Heart left ventricle (tissue), 16 donors: Measurements from ENCODE around the gene SMPD1. TPM values are rescaled to one million over a fixed set of nuclear protein-coding genes. Genes with fewer than 3 reads are reported as not detected.

Experiments used
- ATAC-seq, 4 donors: fragments of 200-7000 bp; cut with Tn5 transposase; one replicate each; pipeline ENCODE4 v1.9.1; 2020 to 2022; ENCODE audit warnings: moderate library complexity in 4 of 4, mild to moderate bottlenecking in 3 of 4, moderate number of reproducible peaks in 1 of 4
- DNase-seq, 5 donors: peaks; one replicate each; pipeline ENCODE4 v3.0.0-alpha.2; 2020
- H3K27ac ChIP-seq, 12 donors: fragments of 200-600 bp; sonication (generic) in 4 of 12; one replicate each; pipeline versions ENCODE4 v1.5.0 to v1.8.0; 2016 to 2022; ENCODE audit warnings: mild to moderate bottlenecking in 2 of 12
- H3K27me3 ChIP-seq, 9 donors: fragments of 200-600 bp; sonication (generic) in 2 of 9; one replicate each; pipeline versions ENCODE4 v1.5.1 to v1.8.0; 2016 to 2022; ENCODE audit warnings: mild to moderate bottlenecking in 3 of 9
- H3K36me3 ChIP-seq, 9 donors: fragments of 200-600 bp; sonication (generic) in 2 of 9; one replicate each; pipeline versions ENCODE4 v1.5.0 to v1.8.0; 2018 to 2022; ENCODE audit warnings: mild to moderate bottlenecking in 2 of 9
- H3K4me1 ChIP-seq, 12 donors: fragments of 200-600 bp; sonication (generic) in 4 of 12; one replicate each; pipeline versions ENCODE4 v1.5.0 to v1.8.0; 2016 to 2022; ENCODE audit warnings: mild to moderate bottlenecking in 3 of 12
- H3K4me3 ChIP-seq, 12 donors: fragments of 200-600 bp; sonication (generic) in 4 of 12; one replicate each; pipeline versions ENCODE4 v1.5.0 to v1.8.0; 2017 to 2022; ENCODE audit warnings: mild to moderate bottlenecking in 9 of 12, moderate library complexity in 4 of 12
- H3K9me3 ChIP-seq, 12 donors: fragments of 200-600 bp; sonication (generic) in 4 of 12; one replicate each; pipeline versions ENCODE4 v1.5.0 to v1.8.0; 2016 to 2022; ENCODE audit warnings: mild to moderate bottlenecking in 1 of 12
- CTCF ChIP-seq, 12 donors: fragments of 200-600 bp; sonication (generic) in 4 of 12; IDR thresholded peaks; one replicate each; pipeline versions ENCODE4 v1.5.0 to v1.8.0; 2018 to 2022; ENCODE audit warnings: antibody characterized with exemption in 12 of 12, mild to moderate bottlenecking in 5 of 12
- POLR2A ChIP-seq, 2 donors: fragments of 450-650 bp; IDR thresholded peaks; one replicate each; pipeline ENCODE4 v1.6.1; 2017; ENCODE audit warnings: antibody characterized with exemption in 2 of 2, mild to moderate bottlenecking in 2 of 2, moderate library complexity in 2 of 2
- WGBS, 4 donors: extraction: QIAGEN DNeasy Blood & Tissue Kit in 2 of 4; methylation state at CpG; one replicate each; pipeline versions ENCODE4 v1.1.5 to v1.1.7; 2013 to 2018; 5-methylcytosine and 5-hydroxymethylcytosine counted together
- intact Hi-C, 10 donors: fragments of 100-400 bp; cut with DNase I; formaldehyde crosslinking; loops; one replicate each; pipeline versions ENCODE4 v1.11.1 to v1.14.2; 2022
- polyA plus RNA-seq, 2 donors: library from polyadenylated mRNA; stranded (reverse); fragments of 200-250 nt; gene quantifications; one replicate each; pipeline ENCODE4 v1.2.3, GENCODE V29; 2013
- total RNA-seq, 9 donors: library from RNA; depleted of rRNA in 2 of 9; stranded (reverse); fragments of >200 nt in 2 of 9; fragmentation: NEBNext Ultra II Directional in 3 of 9; extraction: Animal tissue kit (Norgen Biotek cat#: 25700) in 3 of 9; gene quantifications; one replicate each; pipeline versions ENCODE4 v1.1.0 to v1.2.4, GENCODE V29; 2016 to 2023
- donor health status: ischemic (EF 13 %, LVEDD 7.1; RV severe dilation, severe dysfunction).
- donor health status: healthy with polysubstance abuse.
- donor health status: DM: no; HTN: yes; CAD: no.
- donor health status: DM: no; HTN: no; CAD: no.
- donor health status: ischemic (EF 25% LVEDD 6.9; RV normal size, moderate dysfunction).
- donor health status: ischemic (EF 25% LVEDD 5.7; RV mildly dilated, moderate dysfunction).
- donor health status: healthy.
- donor health status: DM: yes; HTN: yes; CAD: no.
- donor health status: ischemic (EF 35%, LVEDD 5.7; RV mildly dilated, moderate dysfunction).
- donor health status: nonischemic (EF 11% LVEDD 7.7; RV severe dilation, severe dysfunction).
- donor health status: DM: yes; HTN: yes; CAD: no.
- donor health status: PGD.
- donor health status: ischemic (EF 29% LVEDD 5.4; RV normal size, mild dysfunction).
- donor health status: nonischemic (EF 23%, LVEDD 6.1; RV moderate dilation, normal function).

The SMPD1 gene
- total and polyA plus RNA-seq, 11 donors: 53.8 to 92.3 (median 64.9) TPM

DNA sequence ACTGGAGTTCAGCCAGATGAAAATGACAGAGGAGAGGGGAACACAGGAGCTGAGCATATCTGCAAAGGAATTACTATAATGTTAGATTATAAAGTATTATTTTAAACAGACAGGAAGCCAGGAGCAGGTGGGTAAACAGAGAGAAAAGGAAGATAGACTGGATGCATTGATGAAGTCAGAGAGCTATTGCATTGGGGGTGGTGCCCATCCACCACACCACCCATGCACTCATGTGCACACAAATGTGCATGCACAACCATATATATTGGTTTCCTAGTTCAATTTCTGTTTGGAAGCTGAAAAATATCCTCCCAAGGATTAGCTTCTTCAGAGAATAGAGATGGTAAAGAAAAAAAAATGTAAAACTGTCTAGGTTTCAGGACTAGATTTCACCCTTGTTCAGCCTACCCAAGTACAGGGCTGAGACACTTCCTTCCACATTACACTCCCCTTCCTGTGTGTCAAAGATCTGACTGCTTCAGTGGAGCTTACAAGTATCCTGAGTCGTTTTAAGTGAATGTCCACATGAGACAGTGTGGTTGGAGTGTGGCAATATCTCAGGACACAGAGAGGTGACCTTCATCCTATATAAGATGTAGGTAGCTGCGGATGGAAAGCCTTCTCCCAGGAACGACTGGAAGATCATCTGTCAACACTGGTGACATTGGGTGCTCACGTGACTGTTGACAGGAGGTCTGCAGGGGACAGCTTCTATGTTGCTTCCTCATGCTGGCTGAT lies 12.2 kb upstream of the SMPD1 start:
- Histone ChIP-seq H3K4me3 (peak overlapping the region in 1 of 12 donors; percentile 19), H3K4me1 (peaks cover 0 to 11% (median 4%) of the 10 kb centered on the region in 12 donors), H3K36me3 (no peaks in the 10 kb centered on the region), H3K27me3 (no peaks in the 10 kb centered on the region), H3K9me3 (no peaks in the 10 kb centered on the region), H3K27ac (peak overlapping the region in 11 of 12 donors; percentile 11 to 76 (median 46))
- 3 to 28% (median 23%) methylated on average over 4 of the region's 4 CpGs for WGBS, 4 donors
- DNase-seq: no peak
- no peak for TF ChIP-seq CTCF (IDR thresholded peaks at IDR 0.05)
- no peak for TF ChIP-seq POLR2A (IDR thresholded peaks at IDR 0.05)
- intact Hi-C loops: loop anchor here in 7 of 10 donors (1.0 to 10.0 kb wide), 9 partner anchors 64 to 379 kb away; partner anchors contain the start of genes DNHD1 (in 1 of the 7) and HPX (in 1 of the 7)
- ATAC-seq: peak; percentile 41 to 90 (median 71)

DNA sequence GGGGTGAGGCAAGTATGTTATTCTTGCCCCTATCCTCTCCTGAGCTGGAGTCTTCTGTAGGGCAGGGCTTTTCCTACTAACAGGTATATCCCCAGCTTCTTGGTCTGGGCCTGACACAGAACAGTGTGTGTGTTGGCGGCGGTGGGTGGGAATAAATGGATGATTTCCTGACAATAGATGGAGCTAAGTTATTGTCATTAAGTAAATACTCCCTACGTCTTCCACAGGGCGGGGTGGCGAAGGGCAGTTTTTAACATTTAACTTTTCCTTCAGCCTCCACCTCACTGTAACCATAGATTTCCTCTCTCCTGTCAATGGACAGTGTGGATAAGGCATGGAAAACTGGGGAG lies 11.7 kb upstream of the SMPD1 start:
- peak overlapping the region in 10 of 12 donors; percentile 6 to 76 (median 34) for H3K27ac ChIP-seq
- DNase-seq (no peak), ATAC-seq (peak in 3 of 4 donors; percentile 36 to 60 (median 46))
- H3K36me3 ChIP-seq: no peaks in the 10 kb centered on the region
- WGBS, 4 donors: 53 to 61% (median 57%) methylated on average over 5 of the region's 5 CpGs
- peaks cover 0 to 11% (median 4%) of the 10 kb centered on the region in 12 donors for H3K4me1 ChIP-seq
- intact Hi-C loops: loop anchor here in 7 of 10 donors (1.0 to 10.0 kb wide), 9 partner anchors 64 to 379 kb away; partner anchors contain the start of genes DNHD1 (in 1 of the 7) and HPX (in 1 of the 7)
- peak overlapping the region in 1 of 12 donors; percentile 19 for H3K4me3 ChIP-seq
- no peaks in the 10 kb centered on the region for H3K9me3 ChIP-seq
- no peaks in the 10 kb centered on the region for H3K27me3 ChIP-seq
- no peak for TF ChIP-seq CTCF (IDR thresholded peaks at IDR 0.05)
- TF ChIP-seq POLR2A (IDR thresholded peaks at IDR 0.05): no peak

GRCh38 chr11:6385046-6385777 lies 5.1 kb upstream of the SMPD1 start:
- Histone ChIP-seq H3K9me3 (no peaks in the 10 kb centered on the region), H3K4me3 (no peak overlapping the region), H3K27ac (no peak overlapping the region), H3K27me3 (no peaks in the 10 kb centered on the region), H3K36me3 (no peaks in the 10 kb centered on the region), H3K4me1 (peaks cover 0 to 10% (median 5%) of the 10 kb centered on the region in 12 donors)
- DNase-seq: no peak
- ATAC-seq: no peak
- TF ChIP-seq CTCF (IDR thresholded peaks at IDR 0.05): no peak
- no peak for TF ChIP-seq POLR2A (IDR thresholded peaks at IDR 0.05)
- WGBS, 4 donors: 88 to 95% (median 93%) methylated on average over 7 of the region's 7 CpGs
- intact Hi-C loops: loop anchor here in 3 of 10 donors (10.0 kb wide), 3 partner anchors 100 to 320 kb away; partner anchors contain the start of genes ARFIP2 (in 1 of the 3) and TIMM10B (in 1 of the 3)
